GM19463 (cell line): ENCODE measurements around the gene FASTKD2.

Experiments
- ATAC-seq: cut with Tn5 transposase; IDR thresholded peaks from one replicate; pipeline ENCODE4 v1.9.1; 2021; ENCODE audit warnings: mild to moderate bottlenecking, moderate library complexity; ENCODE audit not compliant: unreplicated experiment

FASTKD2 gene

GRCh38 chr2:206833291-206833690 lies 67.9 kb downstream of the FASTKD2 start:
- no peak for ATAC-seq

- ATAC-seq = no peak
Observed at GRCh38 chr2:206836722-206837121, 71.3 kb downstream of the FASTKD2 start.

GRCh38 chr2:206837775-206838174 lies 72.4 kb downstream of the FASTKD2 start:
- no peak for ATAC-seq

GRCh38 chr2:206838690-206839089 lies 73.3 kb downstream of the FASTKD2 start:
- no peak for ATAC-seq

- ATAC-seq = no peak
Observed at GRCh38 chr2:206840999-206841398, 75.6 kb downstream of the FASTKD2 start.
